ENCODE results near the gene C18orf54. TPM values are rescaled to one million over a fixed set of nuclear protein-coding genes. Genes with fewer than 3 reads are reported as not detected.

C18orf54 gene
- total RNA-seq, 1 donor from 2014 or later = 3.0 TPM

DNA sequence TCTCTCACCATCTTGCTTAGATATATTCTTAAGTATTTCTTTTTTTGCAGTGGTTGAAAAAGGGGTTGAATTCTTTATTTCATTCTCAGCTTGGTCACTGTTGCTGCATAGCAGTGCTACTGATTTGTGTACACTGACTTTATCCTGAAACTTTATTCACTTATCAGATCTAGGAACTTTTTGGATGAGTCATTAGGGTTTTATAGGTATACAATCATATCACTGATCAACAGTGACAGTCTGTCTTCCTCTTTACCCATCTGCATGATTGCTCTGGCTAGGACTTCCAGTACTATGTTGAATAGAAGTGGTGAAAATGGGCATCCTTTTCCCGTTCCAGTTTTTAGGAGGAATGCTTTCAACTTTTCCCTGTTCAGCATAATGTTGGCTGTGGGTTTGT lies 6.5 kb upstream of the C18orf54 start:
- TF ChIP-seq, protein P1, sequence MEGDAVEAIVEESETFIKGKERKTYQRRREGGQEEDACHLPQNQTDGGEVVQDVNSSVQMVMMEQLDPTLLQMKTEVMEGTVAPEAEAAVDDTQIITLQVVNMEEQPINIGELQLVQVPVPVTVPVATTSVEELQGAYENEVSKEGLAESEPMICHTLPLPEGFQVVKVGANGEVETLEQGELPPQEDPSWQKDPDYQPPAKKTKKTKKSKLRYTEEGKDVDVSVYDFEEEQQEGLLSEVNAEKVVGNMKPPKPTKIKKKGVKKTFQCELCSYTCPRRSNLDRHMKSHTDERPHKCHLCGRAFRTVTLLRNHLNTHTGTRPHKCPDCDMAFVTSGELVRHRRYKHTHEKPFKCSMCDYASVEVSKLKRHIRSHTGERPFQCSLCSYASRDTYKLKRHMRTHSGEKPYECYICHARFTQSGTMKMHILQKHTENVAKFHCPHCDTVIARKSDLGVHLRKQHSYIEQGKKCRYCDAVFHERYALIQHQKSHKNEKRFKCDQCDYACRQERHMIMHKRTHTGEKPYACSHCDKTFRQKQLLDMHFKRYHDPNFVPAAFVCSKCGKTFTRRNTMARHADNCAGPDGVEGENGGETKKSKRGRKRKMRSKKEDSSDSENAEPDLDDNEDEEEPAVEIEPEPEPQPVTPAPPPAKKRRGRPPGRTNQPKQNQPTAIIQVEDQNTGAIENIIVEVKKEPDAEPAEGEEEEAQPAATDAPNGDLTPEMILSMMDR (IDR thresholded peaks at IDR 0.05) = no peak
- no peak for ATAC-seq
- no peaks in the 10 kb centered on the region for H3K4me1 ChIP-seq
- no peak overlapping the region for H3K4me3 ChIP-seq
- no peak overlapping the region for H3K27ac ChIP-seq
- intact Hi-C loops (cut with DNase I) = loop anchor here (10.0 kb wide), 1 partner anchor 76 kb away; no protein-coding TSS in a partner anchor
- no peak for DNase-seq
- H3K27me3 ChIP-seq = no peaks in the 10 kb centered on the region
- H3K9me3 ChIP-seq = no peaks in the 10 kb centered on the region
- no peaks in the 10 kb centered on the region for H3K36me3 ChIP-seq

DNA sequence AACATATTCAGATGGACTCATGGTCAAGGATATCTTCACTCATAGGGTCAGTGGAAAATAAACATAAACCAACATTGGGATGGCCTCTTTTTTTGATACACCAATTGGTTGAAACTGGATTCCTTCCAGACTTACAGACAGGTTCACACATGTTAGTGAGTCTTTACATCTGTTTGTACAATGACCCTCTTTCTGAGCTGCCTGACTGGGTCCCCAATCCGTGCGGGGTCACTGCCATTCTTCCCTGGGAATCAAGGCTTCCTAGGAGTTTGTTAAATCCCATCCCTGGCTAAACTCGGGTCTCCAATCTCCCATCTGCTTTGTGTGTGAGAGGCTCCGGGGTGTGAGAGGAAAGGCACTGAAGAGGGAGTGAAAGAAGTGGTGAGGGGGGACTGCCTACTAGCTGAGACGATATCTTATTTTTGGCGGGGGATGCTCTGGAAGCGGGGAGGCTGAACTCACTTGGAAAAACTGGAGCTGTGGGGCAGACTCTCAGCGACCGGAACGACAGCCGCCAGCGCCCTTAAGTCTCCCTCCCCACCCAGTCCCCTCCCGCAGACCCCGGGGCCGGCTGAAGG lies 535 bp upstream of the C18orf54 start:
- ATAC-seq (no peak), DNase-seq (no peak)
- Histone ChIP-seq H3K27me3 (no peaks in the 10 kb centered on the region), H3K36me3 (no peaks in the 10 kb centered on the region), H3K9me3 (no peaks in the 10 kb centered on the region), H3K4me1 (no peaks in the 10 kb centered on the region), H3K27ac (no peak overlapping the region), H3K4me3 (peak overlapping the region; percentile 77)
- TF ChIP-seq, protein P1 (IDR thresholded peaks at IDR 0.05) = no peak
- intact Hi-C loops (cut with DNase I) = loop anchor here (10.0 kb wide), 1 partner anchor 82 kb away; no protein-coding TSS in a partner anchor

DNA sequence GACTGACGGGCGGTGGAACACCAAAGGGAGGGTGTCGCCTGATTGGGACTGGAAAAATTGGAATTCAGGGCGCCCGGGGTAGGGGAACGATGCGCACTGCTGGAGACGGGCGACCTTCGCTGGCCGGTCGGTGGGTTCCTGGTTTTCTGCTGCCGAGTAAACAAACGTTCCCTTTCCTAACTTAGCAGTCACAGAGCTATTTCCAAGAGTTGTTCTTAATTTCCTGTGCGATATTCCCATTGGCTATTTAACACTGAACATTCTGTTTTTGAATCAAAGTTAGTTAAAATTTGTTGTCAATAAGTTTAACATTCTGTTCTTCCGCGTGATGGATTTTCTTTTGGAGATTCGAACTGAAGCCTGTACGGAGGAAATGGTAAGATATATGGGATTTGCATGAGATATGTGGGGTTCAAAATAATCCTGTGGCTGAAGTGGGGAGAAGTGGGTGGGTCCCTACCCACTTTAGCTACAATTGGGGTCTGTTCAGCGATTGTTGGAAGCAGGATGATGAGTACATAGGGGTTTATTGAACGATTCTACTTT lies 862 bp downstream of the C18orf54 start:
- Histone ChIP-seq H3K36me3 (no peaks in the 10 kb centered on the region), H3K4me1 (no peaks in the 10 kb centered on the region), H3K4me3 (peak overlapping the region; percentile 77), H3K27ac (peak overlapping the region; percentile 26), H3K9me3 (no peaks in the 10 kb centered on the region), H3K27me3 (no peaks in the 10 kb centered on the region)
- peak; percentile 23 for ATAC-seq
- DNase-seq = no peak
- TF ChIP-seq, protein P1 (IDR thresholded peaks at IDR 0.05) = no peak
- intact Hi-C loops (cut with DNase I) = loop anchor here (10.0 kb wide), 1 partner anchor 84 kb away; no protein-coding TSS in a partner anchor

DNA sequence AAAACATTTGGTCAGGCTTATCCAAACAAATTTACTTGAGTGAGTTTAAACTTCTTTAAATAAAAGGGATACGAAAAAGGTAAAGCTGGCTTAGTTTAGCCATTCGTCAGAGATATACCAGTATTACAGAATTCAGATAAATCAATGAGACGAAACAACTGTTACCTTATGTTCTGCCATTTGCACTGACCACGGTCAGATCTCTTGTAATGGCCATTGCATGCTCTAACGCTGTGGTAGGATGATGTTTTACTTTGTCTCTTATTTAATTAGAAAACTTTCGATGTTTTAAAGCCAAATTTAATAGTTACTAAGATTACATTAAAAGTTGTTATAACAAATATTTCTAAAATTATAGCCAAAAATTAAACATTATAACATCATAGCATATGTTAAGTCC lies 1.5 kb downstream of the C18orf54 start:
- H3K4me3 ChIP-seq = no peak overlapping the region
- no peaks in the 10 kb centered on the region for H3K4me1 ChIP-seq
- TF ChIP-seq, protein P1 (IDR thresholded peaks at IDR 0.05) = no peak
- intact Hi-C loops (cut with DNase I) = loop anchor here (10.0 kb wide), 1 partner anchor 84 kb away; no protein-coding TSS in a partner anchor
- H3K27me3 ChIP-seq = no peaks in the 10 kb centered on the region
- H3K9me3 ChIP-seq = no peaks in the 10 kb centered on the region
- no peak overlapping the region for H3K27ac ChIP-seq
- no peak for ATAC-seq
- no peaks in the 10 kb centered on the region for H3K36me3 ChIP-seq
- DNase-seq = no peak

DNA sequence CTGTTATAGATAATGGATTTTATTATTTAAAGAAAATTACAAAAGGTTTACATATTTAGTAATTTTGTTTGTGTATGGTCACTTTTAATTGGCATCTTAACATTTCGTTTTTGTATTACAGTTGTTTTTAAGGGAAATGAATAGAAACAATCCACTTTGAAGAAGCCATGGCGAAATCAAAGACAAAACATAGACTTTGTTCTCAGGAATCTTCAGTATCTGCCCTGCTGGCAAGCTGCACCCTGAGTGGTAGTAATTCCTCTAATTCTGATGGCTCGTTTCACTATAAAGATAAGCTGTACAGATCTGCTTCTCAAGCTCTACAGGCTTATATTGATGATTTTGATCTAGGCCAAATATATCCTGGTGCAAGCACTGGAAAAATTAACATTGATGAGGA lies 2.7 kb downstream of the C18orf54 start:
- DNase-seq (no peak), ATAC-seq (no peak)
- H3K36me3 ChIP-seq = no peaks in the 10 kb centered on the region
- intact Hi-C loops (cut with DNase I) = no loop called here
- TF ChIP-seq, protein P1 (IDR thresholded peaks at IDR 0.05) = no peak
- no peak overlapping the region for H3K27ac ChIP-seq
- no peak overlapping the region for H3K4me3 ChIP-seq
- no peaks in the 10 kb centered on the region for H3K27me3 ChIP-seq
- no peaks in the 10 kb centered on the region for H3K4me1 ChIP-seq
- no peaks in the 10 kb centered on the region for H3K9me3 ChIP-seq

Data from upper lobe of right lung (tissue), 1 donor.